HepG2 (cell line): ENCODE results near the gene IL6R. TPM values are rescaled to one million over a fixed set of nuclear protein-coding genes. Genes with fewer than 3 reads are reported as not detected.

ENCODE experiments used
- BRCA1 ChIP-seq: sonication (generic); formaldehyde crosslinking; IDR thresholded peaks from 2 replicates; pipeline ENCODE4 v1.4.0; 2020; ENCODE audit warnings: missing genetic modification reagents
- CCDC6 ChIP-seq: sonication (generic); formaldehyde crosslinking; IDR thresholded peaks from 2 replicates; pipeline ENCODE4 v1.8.1; 2022; ENCODE audit warnings: mild to moderate bottlenecking, missing genetic modification reagents, moderate library complexity
- CENPT ChIP-seq: sonication (generic); formaldehyde crosslinking; IDR thresholded peaks from 2 replicates; pipeline ENCODE4 v1.8.0; 2022; ENCODE audit warnings: low read depth, mild to moderate bottlenecking, moderate library complexity, missing genetic modification reagents
- DNMT1 ChIP-seq: sonication (generic); formaldehyde crosslinking; IDR thresholded peaks from 2 replicates; pipeline ENCODE4 v1.5.1; 2020; ENCODE audit warnings: mild to moderate bottlenecking, missing genetic modification reagents
- GFI1 ChIP-seq: sonication (generic); formaldehyde crosslinking; IDR thresholded peaks from 2 replicates; pipeline ENCODE4 v1.5.0; 2020; ENCODE audit warnings: missing genetic modification reagents, mild to moderate bottlenecking, borderline replicate concordance
- GLI4 ChIP-seq: sonication (generic); formaldehyde crosslinking; IDR thresholded peaks from 2 replicates; pipeline ENCODE4 v1.5.1; 2020; ENCODE audit warnings: missing genetic modification reagents, mild to moderate bottlenecking, moderate library complexity, borderline replicate concordance
- HNF1B ChIP-seq: sonication (generic); formaldehyde crosslinking; IDR thresholded peaks from 2 replicates; pipeline ENCODE4 v1.5.1; 2020; ENCODE audit warnings: mild to moderate bottlenecking, moderate library complexity, missing genetic modification reagents
- IKZF1 ChIP-seq: fragments of 450-650 bp; IDR thresholded peaks from 2 replicates; pipeline ENCODE4 v1.7.1; 2016
- JUN ChIP-seq: sonication (generic); formaldehyde crosslinking; IDR thresholded peaks from 2 replicates; pipeline ENCODE4 v1.4.0; 2020; ENCODE audit warnings: mild to moderate bottlenecking, missing genetic modification reagents
- JUND ChIP-seq: sonication (generic); formaldehyde crosslinking; IDR thresholded peaks from 2 replicates; pipeline ENCODE4 v1.8.0; 2022; ENCODE audit warnings: mild to moderate bottlenecking, missing genetic modification reagents
- LBX2 ChIP-seq: sonication (generic); formaldehyde crosslinking; IDR thresholded peaks from 2 replicates; pipeline ENCODE4 v1.5.0; 2020; ENCODE audit warnings: missing genetic modification reagents, mild to moderate bottlenecking, borderline replicate concordance
- MIXL1 ChIP-seq: IDR thresholded peaks from 2 replicates; pipeline ENCODE4 v1.6.1; 2016
- PRMT3 ChIP-seq: sonication (generic); formaldehyde crosslinking; IDR thresholded peaks from 2 replicates; pipeline ENCODE4 v1.8.1; 2022; ENCODE audit warnings: low read depth, mild to moderate bottlenecking, moderate library complexity, missing genetic modification reagents, borderline replicate concordance
- RXRB ChIP-seq: IDR thresholded peaks from 2 replicates; pipeline ENCODE4 v1.6.1; 2016; ENCODE audit warnings: borderline replicate concordance, missing genetic modification reagents, missing compliant biosample characterization
- SP5 ChIP-seq: IDR thresholded peaks from 2 replicates; pipeline ENCODE4 v1.6.1; 2016; ENCODE audit warnings: low read depth, borderline replicate concordance
- U2AF1 ChIP-seq: fragments of 200-400 bp; formaldehyde crosslinking; optimal IDR thresholded peaks from 2 replicates; pipeline ENCODE3; 2017; ENCODE audit warnings: mild to moderate bottlenecking, low read depth, low read length
- ZNF124 ChIP-seq: sonication (generic); formaldehyde crosslinking; IDR thresholded peaks from 2 replicates; pipeline ENCODE4 v1.4.0; 2020; ENCODE audit warnings: missing genetic modification reagents
- ZNF317 ChIP-seq: sonication (generic); formaldehyde crosslinking; IDR thresholded peaks from 2 replicates; pipeline ENCODE4 v1.5.0; 2020; ENCODE audit warnings: mild to moderate bottlenecking, missing genetic modification reagents
- ZNF543 ChIP-seq: sonication (generic); formaldehyde crosslinking; IDR thresholded peaks from 2 replicates; pipeline ENCODE4 v1.4.0; 2020; ENCODE audit warnings: mild to moderate bottlenecking, missing genetic modification reagents
- ZNF747 ChIP-seq: sonication (generic); formaldehyde crosslinking; IDR thresholded peaks from 2 replicates; pipeline ENCODE4 v1.8.1; 2023; ENCODE audit warnings: missing genetic modification reagents, mild to moderate bottlenecking, borderline replicate concordance
- ZNF75D ChIP-seq: sonication (generic); formaldehyde crosslinking; IDR thresholded peaks from 2 replicates; pipeline ENCODE4 v1.8.1; 2023; ENCODE audit warnings: missing genetic modification reagents, mild to moderate bottlenecking, borderline replicate concordance
- polyA plus RNA-seq, 8 experiments: library from polyadenylated mRNA; depleted of rRNA in 3 of 8; stranded (reverse) in 7 of 8; unstranded in 1 of 8; fragments of >200 nt; fragmentation: Illumina TruSeq in 4 of 8; extraction: Trizol in 4 of 8; gene quantifications; 2 replicates each; pipeline versions ENCODE4 v1.2.1 to v1.2.3, GENCODE V29; 2011 to 2016; ENCODE audit warnings: low read depth in 4 of 8, missing spikeins in 1 of 8, mixed read lengths in 1 of 8; ENCODE audit not compliant: insufficient read depth in 1 of 8
- total RNA-seq, 5 experiments: library from RNA; depleted of rRNA; stranded (reverse); fragments of >200 nt; fragmentation: Illumina TruSeq; extraction: Trizol; gene quantifications; 2 replicates each; pipeline ENCODE4 v1.2.3, GENCODE V29; 2016; ENCODE audit warnings: low read depth in 1 of 5
- TF ChIP-seq, protein P1 (sequence below): sonication (generic); formaldehyde crosslinking; IDR thresholded peaks from 2 replicates; pipeline ENCODE4 v1.4.0; 2020; ENCODE audit warnings: missing genetic modification reagents

The IL6R gene
- total and polyA plus RNA-seq, 2 of the 13 experiments (the other 11 are each of a cell fraction or from before 2014, with no cell fraction given) = 5.0 to 24.5 TPM

- TF ChIP-seq GLI4 (CRISPR knock-in tag) (no peak), ZNF747 (CRISPR knock-in tag) (no peak), GFI1 (peak; percentile 29; the same call in 1 of the 2 replicates), U2AF1 (no peak), CENPT (CRISPR knock-in tag) (no peak), JUN (CRISPR knock-in tag) (peak; percentile 23; the same call in 1 of the 2 replicates), ZNF75D (no peak), JUND (peak; percentile 71; the same call in 1 of the 2 replicates), MIXL1 (CRISPR knock-in tag) (peak; percentile 73), LBX2 (no peak), PRMT3 (no peak), RXRB (CRISPR knock-in tag) (peak; percentile 90), ZNF124 (CRISPR knock-in tag) (no peak), ZNF543 (CRISPR knock-in tag) (peak; percentile 75; the same call in 1 of the 2 replicates), DNMT1 (CRISPR knock-in tag) (no peak), HNF1B (CRISPR knock-in tag) (peak; percentile 89), CCDC6 (CRISPR knock-in tag) (no peak), SP5 (CRISPR knock-in tag) (peak; percentile 42; the same call in 1 of the 2 replicates), ZNF317 (CRISPR knock-in tag) (peak; percentile 66; the same call in 1 of the 2 replicates), IKZF1 (no peak), BRCA1 (CRISPR knock-in tag) (0 out of 2 replicates have a peak, but pooled peaks have one; percentile 53)
- TF ChIP-seq, protein P1, sequence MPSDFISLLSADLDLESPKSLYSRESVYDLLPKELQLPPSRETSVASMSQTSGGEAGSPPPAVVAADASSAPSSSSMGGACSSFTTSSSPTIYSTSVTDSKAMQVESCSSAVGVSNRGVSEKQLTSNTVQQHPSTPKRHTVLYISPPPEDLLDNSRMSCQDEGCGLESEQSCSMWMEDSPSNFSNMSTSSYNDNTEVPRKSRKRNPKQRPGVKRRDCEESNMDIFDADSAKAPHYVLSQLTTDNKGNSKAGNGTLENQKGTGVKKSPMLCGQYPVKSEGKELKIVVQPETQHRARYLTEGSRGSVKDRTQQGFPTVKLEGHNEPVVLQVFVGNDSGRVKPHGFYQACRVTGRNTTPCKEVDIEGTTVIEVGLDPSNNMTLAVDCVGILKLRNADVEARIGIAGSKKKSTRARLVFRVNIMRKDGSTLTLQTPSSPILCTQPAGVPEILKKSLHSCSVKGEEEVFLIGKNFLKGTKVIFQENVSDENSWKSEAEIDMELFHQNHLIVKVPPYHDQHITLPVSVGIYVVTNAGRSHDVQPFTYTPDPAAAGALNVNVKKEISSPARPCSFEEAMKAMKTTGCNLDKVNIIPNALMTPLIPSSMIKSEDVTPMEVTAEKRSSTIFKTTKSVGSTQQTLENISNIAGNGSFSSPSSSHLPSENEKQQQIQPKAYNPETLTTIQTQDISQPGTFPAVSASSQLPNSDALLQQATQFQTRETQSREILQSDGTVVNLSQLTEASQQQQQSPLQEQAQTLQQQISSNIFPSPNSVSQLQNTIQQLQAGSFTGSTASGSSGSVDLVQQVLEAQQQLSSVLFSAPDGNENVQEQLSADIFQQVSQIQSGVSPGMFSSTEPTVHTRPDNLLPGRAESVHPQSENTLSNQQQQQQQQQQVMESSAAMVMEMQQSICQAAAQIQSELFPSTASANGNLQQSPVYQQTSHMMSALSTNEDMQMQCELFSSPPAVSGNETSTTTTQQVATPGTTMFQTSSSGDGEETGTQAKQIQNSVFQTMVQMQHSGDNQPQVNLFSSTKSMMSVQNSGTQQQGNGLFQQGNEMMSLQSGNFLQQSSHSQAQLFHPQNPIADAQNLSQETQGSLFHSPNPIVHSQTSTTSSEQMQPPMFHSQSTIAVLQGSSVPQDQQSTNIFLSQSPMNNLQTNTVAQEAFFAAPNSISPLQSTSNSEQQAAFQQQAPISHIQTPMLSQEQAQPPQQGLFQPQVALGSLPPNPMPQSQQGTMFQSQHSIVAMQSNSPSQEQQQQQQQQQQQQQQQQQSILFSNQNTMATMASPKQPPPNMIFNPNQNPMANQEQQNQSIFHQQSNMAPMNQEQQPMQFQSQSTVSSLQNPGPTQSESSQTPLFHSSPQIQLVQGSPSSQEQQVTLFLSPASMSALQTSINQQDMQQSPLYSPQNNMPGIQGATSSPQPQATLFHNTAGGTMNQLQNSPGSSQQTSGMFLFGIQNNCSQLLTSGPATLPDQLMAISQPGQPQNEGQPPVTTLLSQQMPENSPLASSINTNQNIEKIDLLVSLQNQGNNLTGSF = no peak
Observed at GRCh38 chr1:154419620-154420571, 14.8 kb downstream of the IL6R start (continued).
